OCI-LY3 (cell line): ENCODE results near the gene GPRIN2.

Source experiments
- H2AFZ ChIP-seq: fragments of 200-600, 300-600 bp; shearing (Covaris generic); 2 replicates; pipeline ENCODE4 v1.6.0; 2014; ENCODE audit warnings: antibody characterized with exemption, low read depth, low read length
- H3K27ac ChIP-seq: fragments of 200-600, 300-600 bp; sonication (generic); 2 replicates; pipeline ENCODE4 v1.5.1; 2014; ENCODE audit warnings: mild to moderate bottlenecking, low read length, moderate library complexity, mixed read lengths
- H3K27me3 ChIP-seq: fragments of 200-600, 300-600 bp; sonication (generic); 2 replicates; pipeline ENCODE4 v1.6.1; 2014; ENCODE audit warnings: low read depth, low read length, mixed read lengths
- H3K36me3 ChIP-seq: fragments of 200-600, 300-600 bp; sonication (generic); replicated peaks from 2 replicates; pipeline ENCODE3; 2014; ENCODE audit warnings: low read depth, low read length, mixed read lengths
- H3K4me1 ChIP-seq: fragments of 300-600, 200-600 bp; sonication (generic); 2 replicates; pipeline ENCODE4 v1.6.1; 2014; ENCODE audit warnings: low read length, mixed read lengths
- H3K4me2 ChIP-seq: fragments of 200-600, 300-600 bp; sonication (generic); 2 replicates; pipeline ENCODE4 v1.6.1; 2014; ENCODE audit warnings: low read length, mixed read lengths
- H3K4me3 ChIP-seq: fragments of 300-600, 200-600 bp; sonication (generic); 2 replicates; pipeline ENCODE4 v1.5.1; 2014; ENCODE audit warnings: antibody characterized with exemption, mild to moderate bottlenecking, low read length, moderate library complexity
- H3K79me2 ChIP-seq: fragments of 300-600, 200-600 bp; shearing (Covaris generic); 2 replicates; pipeline ENCODE4 v1.6.1; 2014; ENCODE audit warnings: mild to moderate bottlenecking, low read length, mixed read lengths
- H3K9ac ChIP-seq: fragments of 300-600, 200-600 bp; shearing (Covaris generic); 2 replicates; pipeline ENCODE4 v1.6.0; 2014; ENCODE audit warnings: mild to moderate bottlenecking, low read length, moderate library complexity
- H3K9me3 ChIP-seq: fragments of 200-600, 300-600 bp; shearing (Covaris generic); 2 replicates; pipeline ENCODE4 v1.6.1; 2014; ENCODE audit warnings: low read length, mixed read lengths; ENCODE audit not compliant: insufficient read depth
- H4K20me1 ChIP-seq: fragments of 200-600, 300-600 bp; sonication (generic); 2 replicates; pipeline ENCODE4 v1.6.1; 2016; ENCODE audit warnings: low read length, mixed read lengths; ENCODE audit not compliant: insufficient read depth
- CTCF ChIP-seq: fragments of 200-600, 300-600 bp; sonication (generic); IDR thresholded peaks from 2 replicates; pipeline ENCODE4 v1.5.1; 2014; ENCODE audit warnings: antibody characterized with exemption, low read length, low read depth
- EZH2phosphoT487 ChIP-seq: fragments of 200-600 bp; shearing (Covaris generic); IDR thresholded peaks from 2 replicates; pipeline ENCODE4 v1.6.1; 2018; ENCODE audit warnings: antibody characterized with exemption, mixed run types, low read depth

GPRIN2 gene

DNA sequence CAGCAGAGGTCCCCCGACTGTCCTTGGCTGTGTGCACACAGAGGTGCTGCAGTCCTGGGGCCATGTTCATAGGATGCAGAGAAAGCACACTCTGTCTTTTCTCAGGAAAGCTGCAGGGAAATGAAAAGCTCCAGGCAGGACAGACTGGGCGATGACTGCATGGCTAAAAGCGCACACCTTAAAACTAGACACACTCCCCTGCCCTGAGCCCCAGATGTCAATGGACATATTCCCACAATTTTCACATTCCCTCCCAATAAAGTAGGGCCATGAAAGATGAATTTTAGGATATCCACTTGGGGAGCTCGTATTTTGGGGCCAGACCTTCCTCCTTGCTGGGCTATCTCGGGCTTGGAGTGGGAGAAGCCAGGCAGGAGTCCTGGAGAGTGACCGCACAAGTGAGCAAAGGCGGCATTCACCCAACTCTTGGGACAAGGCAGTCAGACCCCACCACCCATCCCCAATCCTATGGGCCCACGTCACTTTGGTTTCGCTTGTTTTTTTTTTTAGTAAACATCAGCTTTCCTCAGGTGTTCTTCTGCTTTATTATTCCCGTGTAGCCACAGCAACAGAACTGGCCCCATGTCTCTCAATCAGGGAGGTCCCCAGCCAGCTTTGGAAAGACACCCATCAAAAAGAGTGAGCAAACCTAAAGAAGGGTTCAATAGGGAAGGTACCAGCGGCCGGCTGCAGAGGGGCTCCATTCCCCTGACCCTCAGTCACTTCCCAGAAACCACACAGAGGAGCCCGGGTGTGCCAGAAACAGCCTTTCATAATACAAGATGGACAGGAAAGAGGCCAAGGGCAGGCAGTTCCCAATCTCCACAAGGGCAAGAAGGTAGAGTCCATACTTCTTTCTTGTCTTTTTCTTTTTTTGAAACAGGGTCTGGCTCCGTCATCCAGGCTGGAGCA is 12.7 kb downstream of the GPRIN2 start:
- peaks cover 4% of the 10 kb centered on the region for H3K27me3 ChIP-seq
- H3K4me2 ChIP-seq = no peak overlapping the region
- H3K27ac ChIP-seq = no peak overlapping the region
- no peak overlapping the region for H3K9ac ChIP-seq
- no peak for TF ChIP-seq CTCF
- no peak for TF ChIP-seq EZH2phosphoT487
- H3K4me3 ChIP-seq = no peak overlapping the region
- H3K36me3 ChIP-seq = no peaks in the 10 kb centered on the region
- H3K4me1 ChIP-seq = no peaks in the 10 kb centered on the region
- no peak overlapping the region for H2AFZ ChIP-seq
- H3K79me2 ChIP-seq = no peaks in the 10 kb centered on the region
- H4K20me1 ChIP-seq = no peaks in the 10 kb centered on the region
- H3K9me3 ChIP-seq = no peaks in the 10 kb centered on the region

GRCh38 chr10:46542567-46543465 is 13.6 kb downstream of the GPRIN2 start:
- Histone ChIP-seq H3K4me3 (no peak overlapping the region), H4K20me1 (no peaks in the 10 kb centered on the region), H3K4me1 (no peaks in the 10 kb centered on the region), H3K36me3 (no peaks in the 10 kb centered on the region), H3K79me2 (no peaks in the 10 kb centered on the region), H3K9ac (no peak overlapping the region), H3K27ac (no peak overlapping the region), H3K27me3 (peaks cover 13% of the 10 kb centered on the region), H2AFZ (no peak overlapping the region), H3K4me2 (no peak overlapping the region), H3K9me3 (no peaks in the 10 kb centered on the region)
- TF ChIP-seq EZH2phosphoT487 (no peak), CTCF (no peak)

GRCh38 chr10:46541735-46542566 is 14.5 kb downstream of the GPRIN2 start:
- H3K4me1 ChIP-seq = no peaks in the 10 kb centered on the region
- no peak overlapping the region for H3K27ac ChIP-seq
- H3K4me2 ChIP-seq = no peak overlapping the region
- H2AFZ ChIP-seq = no peak overlapping the region
- no peaks in the 10 kb centered on the region for H3K79me2 ChIP-seq
- no peaks in the 10 kb centered on the region for H3K36me3 ChIP-seq
- no peaks in the 10 kb centered on the region for H4K20me1 ChIP-seq
- H3K9ac ChIP-seq = no peak overlapping the region
- no peaks in the 10 kb centered on the region for H3K9me3 ChIP-seq
- H3K4me3 ChIP-seq = no peak overlapping the region
- TF ChIP-seq EZH2phosphoT487 = no peak
- no peak for TF ChIP-seq CTCF
- H3K27me3 ChIP-seq = peaks cover 20% of the 10 kb centered on the region
